Endothelial cell of umbilical vein (primary cell): ENCODE results near the gene EGLN1. TPM values are rescaled to one million over a fixed set of nuclear protein-coding genes. Genes with fewer than 3 reads are reported as not detected.

Experiments
- BruUV-seq: library from RNA; stranded (reverse); fragments of 400-500 nt; replicated peaks from 2 replicates; lab custom pipeline; 2021; lab: Mats Ljungman, UMichigan
- CTCF ChIA-PET: fragments of 300-600, 350-600 bp; sonication (Branson Sonifier 250); formaldehyde crosslinking; loops from one replicate; lab custom pipeline; 2021; ENCODE audit warnings: antibody characterized with exemption, inconsistent platforms; lab: Charles Lee
- POLR2A ChIA-PET: fragments of 300-600, 350-600 bp; sonication (Branson Sonifier 250); formaldehyde crosslinking; loops from one replicate; lab custom pipeline; 2021; ENCODE audit warnings: antibody characterized with exemption, inconsistent platforms; lab: Charles Lee
- DNase-seq: peaks from one replicate; pipeline ENCODE4 v3.0.0-alpha.2; 2011; ENCODE audit warnings: low read depth, low spot score
- FAIRE-seq: peaks from 2 replicates; lab custom pipeline; 2011; peaks lifted over from hg19 to GRCh38; lab: Jason Lieb, UNC
- H2AFZ ChIP-seq: 2 replicates; pipeline ENCODE4 v1.6.0; 2012; ENCODE audit warnings: low read depth, low read length, control low read depth, inconsistent platforms
- H3K27ac ChIP-seq: 2 replicates; pipeline ENCODE4 v1.5.1; 2011; ENCODE audit warnings: low read depth, mild to moderate bottlenecking, control low read depth, low read length, moderate library complexity; ENCODE audit not compliant: insufficient read depth
- H3K27me3 ChIP-seq, 2 experiments: 2 replicates each; pipeline versions ENCODE4 v1.6.0 to v1.6.1; 2011; ENCODE audit warnings: low read length in 2 of 2, mixed read lengths in 1 of 2; ENCODE audit not compliant: control insufficient read depth in 2 of 2, insufficient read depth in 2 of 2
- H3K36me3 ChIP-seq, 2 experiments: 2 replicates in 1 of 2; 3 replicates in 1 of 2; pipeline ENCODE4 v1.5.1; 2011; ENCODE audit warnings: low read length in 2 of 2, mild to moderate bottlenecking in 1 of 2, moderate library complexity in 1 of 2; ENCODE audit not compliant: control insufficient read depth in 2 of 2, insufficient read depth in 2 of 2; ENCODE audit errors: extremely low read depth in 1 of 2
- H3K4me1 ChIP-seq: 3 replicates; pipeline ENCODE4 v1.5.1; 2011; ENCODE audit warnings: mild to moderate bottlenecking, low read length; ENCODE audit not compliant: control insufficient read depth, insufficient read depth; ENCODE audit errors: extremely low read depth
- H3K4me2 ChIP-seq: 2 replicates; pipeline ENCODE4 v1.6.1; 2011; ENCODE audit warnings: low read length, control low read depth, mixed read lengths; ENCODE audit not compliant: insufficient read depth
- H3K4me3 ChIP-seq, 3 experiments: fragments of 200-600 bp in 1 of 3; sonication (generic), shearing (Covaris generic) in 1 of 3; replicated peaks in 1 of 3; 2 replicates each; pipeline ENCODE4 v1.5.1; 2011 to 2016; ENCODE audit warnings: control low read depth in 3 of 3, low read length in 3 of 3, mild to moderate bottlenecking in 2 of 3, inconsistent platforms in 1 of 3, low read depth in 1 of 3, moderate library complexity in 1 of 3; ENCODE audit not compliant: insufficient read depth in 1 of 3
- H3K79me2 ChIP-seq: 2 replicates; pipeline ENCODE4 v1.6.0; 2012; ENCODE audit warnings: low read length, inconsistent platforms; ENCODE audit not compliant: control insufficient read depth, insufficient read depth
- H3K9ac ChIP-seq: replicated peaks from 2 replicates; pipeline ENCODE3; 2011; ENCODE audit warnings: low read length, control low read depth; ENCODE audit not compliant: insufficient read depth; ENCODE audit errors: extremely low read depth
- H3K9me1 ChIP-seq: replicated peaks from 3 replicates; pipeline ENCODE4 v1.6.0; 2011; ENCODE audit warnings: mild to moderate bottlenecking, low read length; ENCODE audit not compliant: control insufficient read depth, insufficient read depth; ENCODE audit errors: extremely low read depth
- H3K9me3 ChIP-seq: replicated peaks from 2 replicates; pipeline ENCODE4 v1.5.1; 2012; ENCODE audit warnings: low read length, inconsistent platforms; ENCODE audit not compliant: control insufficient read depth, insufficient read depth
- H4K20me1 ChIP-seq: replicated peaks from 2 replicates; pipeline ENCODE3; 2011; ENCODE audit warnings: mild to moderate bottlenecking, low read length; ENCODE audit not compliant: control insufficient read depth, insufficient read depth; ENCODE audit errors: extremely low read depth
- EZH2 ChIP-seq: IDR thresholded peaks from 2 replicates; pipeline ENCODE4 v1.6.1; 2012; ENCODE audit warnings: borderline replicate concordance, low read depth, mild to moderate bottlenecking, moderate library complexity, low read length, inconsistent platforms; ENCODE audit not compliant: severe bottlenecking
- FOS ChIP-seq: IDR thresholded peaks from 2 replicates; pipeline ENCODE4 v1.6.1; 2011; ENCODE audit warnings: mild to moderate bottlenecking, low read length, moderate library complexity, borderline replicate concordance; ENCODE audit not compliant: insufficient read depth
- GATA2 ChIP-seq: IDR thresholded peaks from 2 replicates; pipeline ENCODE4 v1.7.0; 2011; ENCODE audit warnings: low read depth, mild to moderate bottlenecking, moderate library complexity, mixed read lengths, low read length; ENCODE audit not compliant: insufficient read length, insufficient read depth
- JUN ChIP-seq: IDR thresholded peaks from 2 replicates; pipeline ENCODE4 v1.6.1; 2011; ENCODE audit warnings: borderline replicate concordance, low read depth; ENCODE audit not compliant: insufficient read length, insufficient read depth
- MAX ChIP-seq: IDR thresholded peaks from 2 replicates; pipeline ENCODE4 v1.6.1; 2011; ENCODE audit not compliant: insufficient read depth, insufficient read length
- MYC ChIP-seq: IDR thresholded peaks from one replicate; pipeline ENCODE4 v1.6.1; 2011; ENCODE audit warnings: mild to moderate bottlenecking, low read depth, low read length
- POLR2A ChIP-seq: IDR thresholded peaks from 2 replicates; pipeline ENCODE4 v1.6.1; 2012; ENCODE audit warnings: low read depth, mild to moderate bottlenecking, control low read depth, low read length
- POLR2AphosphoS5 ChIP-seq: IDR thresholded peaks from 2 replicates; pipeline ENCODE4 v1.6.1; 2012; ENCODE audit warnings: low read depth, mild to moderate bottlenecking, control low read depth, low read length, moderate library complexity; ENCODE audit not compliant: insufficient read depth
- dilution Hi-C: fragments of 300-500 bp; cut with MboI; formaldehyde crosslinking; loops from one replicate; pipeline ENCODE4 v1.15.0; 2019; ENCODE audit warnings: low sequenced_read_pairs; ENCODE audit not compliant: extremely low pct_ligation_motif_present
- intact Hi-C: fragments of 100-400 bp; cut with micrococcal nuclease; formaldehyde crosslinking; loops from one replicate; pipeline ENCODE4 v1.10.0; 2022
- polyA plus RNA-seq, 4 experiments: library from polyadenylated mRNA; depleted of rRNA in 3 of 4; stranded (reverse) in 3 of 4; unstranded in 1 of 4; fragments of >200 nt; gene quantifications; 2 replicates each; pipeline versions ENCODE4 v1.2.1 to v1.2.3, GENCODE V29; 2011 to 2012; ENCODE audit warnings: missing spikeins in 1 of 4
- total RNA-seq: library from RNA; stranded (reverse); gene quantifications from 2 replicates; pipeline ENCODE4 v1.2.3, GENCODE V29; 2021
- TF ChIP-seq, protein P1 (sequence below), 2 donors: IDR thresholded peaks; 1 replicate in 1 of 2; 2 replicates in 1 of 2; pipeline ENCODE4 v1.5.1; 2011; ENCODE audit warnings: low read length in 2 of 2, mild to moderate bottlenecking in 2 of 2, moderate library complexity in 2 of 2, control low read depth in 1 of 2, inconsistent platforms in 1 of 2, low read depth in 1 of 2; ENCODE audit not compliant: insufficient read depth in 1 of 2; ENCODE audit errors: extremely low read depth in 1 of 2

EGLN1 gene
- total and polyA plus RNA-seq, 2 donors (not counting 3 experiments of a cell fraction or from before 2014, with no cell fraction given): 13.7 to 38.1 TPM

GRCh38 chr1:231446138-231446537, 24.1 kb upstream of the EGLN1 start:
- no peak overlapping the region for H3K4me3 ChIP-seq
- peaks cover 4 to 5% of the 10 kb centered on the region in 2 experiments for H3K27me3 ChIP-seq
- H3K4me2 ChIP-seq: no peak overlapping the region
- H3K79me2 ChIP-seq: no peaks in the 10 kb centered on the region
- no peaks in the 10 kb centered on the region for H3K36me3 ChIP-seq
- DNase-seq (no peak), FAIRE-seq (no peak)
- no peak overlapping the region for H3K9ac ChIP-seq
- BruUV-seq: no TSS peak
- intact Hi-C loops: no loop called here
- dilution Hi-C loops: no loop called here
- no peaks in the 10 kb centered on the region for H4K20me1 ChIP-seq
- H3K9me3 ChIP-seq: no peaks in the 10 kb centered on the region
- ChIA-PET CTCF (no interaction called here), POLR2A (no interaction called here)
- H3K9me1 ChIP-seq: no peaks in the 10 kb centered on the region
- TF ChIP-seq MAX: no peak
- TF ChIP-seq FOS: no peak
- TF ChIP-seq GATA2: no peak
- no peak for TF ChIP-seq POLR2A
- TF ChIP-seq JUN: no peak
- no peak for TF ChIP-seq EZH2
- no peak for TF ChIP-seq MYC
- H3K27ac ChIP-seq: no peak overlapping the region
- no peaks in the 10 kb centered on the region for H3K4me1 ChIP-seq
- no peak overlapping the region for H2AFZ ChIP-seq

- H3K4me1 ChIP-seq: no peaks in the 10 kb centered on the region
- DNase-seq: no peak
- dilution Hi-C loops (no loop called here), intact Hi-C loops (no loop called here)
- no peak overlapping the region for H3K27ac ChIP-seq
- POLR2A ChIA-PET: no interaction called here
- H3K27me3 ChIP-seq: peaks cover 5 to 7% of the 10 kb centered on the region in 2 experiments
- no peaks in the 10 kb centered on the region for H3K9me3 ChIP-seq
- H3K9ac ChIP-seq: no peak overlapping the region
- H3K9me1 ChIP-seq: no peaks in the 10 kb centered on the region
- TF ChIP-seq, protein P1, sequence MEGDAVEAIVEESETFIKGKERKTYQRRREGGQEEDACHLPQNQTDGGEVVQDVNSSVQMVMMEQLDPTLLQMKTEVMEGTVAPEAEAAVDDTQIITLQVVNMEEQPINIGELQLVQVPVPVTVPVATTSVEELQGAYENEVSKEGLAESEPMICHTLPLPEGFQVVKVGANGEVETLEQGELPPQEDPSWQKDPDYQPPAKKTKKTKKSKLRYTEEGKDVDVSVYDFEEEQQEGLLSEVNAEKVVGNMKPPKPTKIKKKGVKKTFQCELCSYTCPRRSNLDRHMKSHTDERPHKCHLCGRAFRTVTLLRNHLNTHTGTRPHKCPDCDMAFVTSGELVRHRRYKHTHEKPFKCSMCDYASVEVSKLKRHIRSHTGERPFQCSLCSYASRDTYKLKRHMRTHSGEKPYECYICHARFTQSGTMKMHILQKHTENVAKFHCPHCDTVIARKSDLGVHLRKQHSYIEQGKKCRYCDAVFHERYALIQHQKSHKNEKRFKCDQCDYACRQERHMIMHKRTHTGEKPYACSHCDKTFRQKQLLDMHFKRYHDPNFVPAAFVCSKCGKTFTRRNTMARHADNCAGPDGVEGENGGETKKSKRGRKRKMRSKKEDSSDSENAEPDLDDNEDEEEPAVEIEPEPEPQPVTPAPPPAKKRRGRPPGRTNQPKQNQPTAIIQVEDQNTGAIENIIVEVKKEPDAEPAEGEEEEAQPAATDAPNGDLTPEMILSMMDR (IDR thresholded peaks at IDR 0.05; ENCODE audit: extremely low read depth in 1 of 2, insufficient read depth in 1 of 2, low read depth in 1 of 2, low read length in 2 of 2): no peak
- TF ChIP-seq MYC (no peak), MAX (no peak), POLR2AphosphoS5 (no peak), JUN (no peak), FOS (no peak), POLR2A (no peak), GATA2 (no peak), EZH2 (no peak)
- no peaks in the 10 kb centered on the region for H3K36me3 ChIP-seq
- H3K4me3 ChIP-seq: no peak overlapping the region
- no peaks in the 10 kb centered on the region for H4K20me1 ChIP-seq
- no peak for FAIRE-seq
- no peak overlapping the region for H2AFZ ChIP-seq
- no peaks in the 10 kb centered on the region for H3K79me2 ChIP-seq
- CTCF ChIA-PET: interaction anchor here (1.0 kb wide), 1 partner anchor 24 kb away, joined by 3 read pairs; no protein-coding TSS in a partner anchor
- BruUV-seq: no TSS peak
- no peak overlapping the region for H3K4me2 ChIP-seq
Measured at GRCh38 chr1:231444059-231444458, 22.0 kb upstream of the EGLN1 start.
